HepG2 (cell line): Measurements from ENCODE around the gene SPACA4. TPM values are rescaled to one million over a fixed set of nuclear protein-coding genes. Genes with fewer than 3 reads are reported as not detected.

ENCODE experiments used
- CENPT ChIP-seq: sonication (generic); formaldehyde crosslinking; IDR thresholded peaks from 2 replicates; pipeline ENCODE4 v1.8.0; 2022; ENCODE audit warnings: low read depth, mild to moderate bottlenecking, moderate library complexity, missing genetic modification reagents
- GATAD1 ChIP-seq: IDR thresholded peaks from 2 replicates; pipeline ENCODE4 v1.6.1; 2016; ENCODE audit warnings: missing genetic modification reagents, missing compliant biosample characterization
- GPN1 ChIP-seq: sonication (generic); formaldehyde crosslinking; IDR thresholded peaks from 2 replicates; pipeline ENCODE4 v1.5.1; 2020; ENCODE audit warnings: missing genetic modification reagents, borderline replicate concordance
- ISL2 ChIP-seq: sonication (generic); formaldehyde crosslinking; IDR thresholded peaks from 2 replicates; pipeline ENCODE4 v1.5.0; 2020; ENCODE audit warnings: missing genetic modification reagents
- PHB2 ChIP-seq: fragments of 450-650 bp; IDR thresholded peaks from 2 replicates; pipeline ENCODE4 v1.6.1; 2018; ENCODE audit not compliant: partially characterized antibody
- RFXANK ChIP-seq: IDR thresholded peaks from 2 replicates; pipeline ENCODE4 v1.6.1; 2016
- ZNF101 ChIP-seq: sonication (generic); formaldehyde crosslinking; IDR thresholded peaks from 2 replicates; pipeline ENCODE4 v1.4.0; 2020; ENCODE audit warnings: mild to moderate bottlenecking, low read depth, missing genetic modification reagents, borderline replicate concordance
- ZNF136 ChIP-seq: sonication (generic); formaldehyde crosslinking; IDR thresholded peaks from 2 replicates; pipeline ENCODE4 v1.8.1; 2022; ENCODE audit warnings: low read depth, mild to moderate bottlenecking, moderate library complexity, missing genetic modification reagents
- ZNF230 ChIP-seq: sonication (generic); formaldehyde crosslinking; IDR thresholded peaks from 2 replicates; pipeline ENCODE4 v1.4.0; 2020; ENCODE audit warnings: mild to moderate bottlenecking, missing genetic modification reagents
- ZNF547 ChIP-seq: sonication (generic); formaldehyde crosslinking; IDR thresholded peaks from 2 replicates; pipeline ENCODE4 v1.5.1; 2020; ENCODE audit warnings: mild to moderate bottlenecking, missing genetic modification reagents
- polyA plus RNA-seq, 8 experiments: library from polyadenylated mRNA; depleted of rRNA in 3 of 8; stranded (reverse) in 7 of 8; unstranded in 1 of 8; fragments of >200 nt; fragmentation: Illumina TruSeq in 4 of 8; extraction: Trizol in 4 of 8; gene quantifications; 2 replicates each; pipeline versions ENCODE4 v1.2.1 to v1.2.3, GENCODE V29; 2011 to 2016; ENCODE audit warnings: low read depth in 4 of 8, missing spikeins in 1 of 8, mixed read lengths in 1 of 8; ENCODE audit not compliant: insufficient read depth in 1 of 8
- total RNA-seq, 5 experiments: library from RNA; depleted of rRNA; stranded (reverse); fragments of >200 nt; fragmentation: Illumina TruSeq; extraction: Trizol; gene quantifications; 2 replicates each; pipeline ENCODE4 v1.2.3, GENCODE V29; 2016; ENCODE audit warnings: low read depth in 1 of 5
- TF ChIP-seq, protein P1 (sequence below): sonication (generic); IDR thresholded peaks from 2 replicates; pipeline ENCODE4 v1.6.1; 2016; ENCODE audit warnings: low read depth, borderline replicate concordance
- TF ChIP-seq, protein P2 (sequence below): sonication (generic); formaldehyde crosslinking; IDR thresholded peaks from 2 replicates; pipeline ENCODE4 v1.5.1; 2020; ENCODE audit warnings: mild to moderate bottlenecking, missing genetic modification reagents, moderate library complexity
- TF ChIP-seq, protein P3 (sequence below): IDR thresholded peaks from 2 replicates; pipeline ENCODE4 v1.6.1; 2016; ENCODE audit warnings: missing genetic modification reagents, missing compliant biosample characterization
- TF ChIP-seq, protein P4 (sequence below): sonication (generic); formaldehyde crosslinking; IDR thresholded peaks from 2 replicates; pipeline ENCODE4 v1.4.0; 2020; ENCODE audit warnings: missing genetic modification reagents
- TF ChIP-seq, protein P5 (sequence below): fragments of 450-650 bp; IDR thresholded peaks from 2 replicates; pipeline ENCODE4 v1.6.1; 2017
- TF ChIP-seq, protein P6 (sequence below): sonication (generic); formaldehyde crosslinking; conservative IDR thresholded peaks from 2 replicates; pipeline ENCODE4 v1.4.0; 2020; ENCODE audit warnings: missing genetic modification reagents
- TF ChIP-seq, protein P7 (sequence below): sonication (generic); formaldehyde crosslinking; IDR thresholded peaks from 2 replicates; pipeline ENCODE4 v1.8.0; 2022; ENCODE audit warnings: mild to moderate bottlenecking, missing genetic modification reagents, borderline replicate concordance

SPACA4 gene
- total and polyA plus RNA-seq, 2 of the 13 experiments (the other 11 are each of a cell fraction or from before 2014, with no cell fraction given), result not detected

DNA sequence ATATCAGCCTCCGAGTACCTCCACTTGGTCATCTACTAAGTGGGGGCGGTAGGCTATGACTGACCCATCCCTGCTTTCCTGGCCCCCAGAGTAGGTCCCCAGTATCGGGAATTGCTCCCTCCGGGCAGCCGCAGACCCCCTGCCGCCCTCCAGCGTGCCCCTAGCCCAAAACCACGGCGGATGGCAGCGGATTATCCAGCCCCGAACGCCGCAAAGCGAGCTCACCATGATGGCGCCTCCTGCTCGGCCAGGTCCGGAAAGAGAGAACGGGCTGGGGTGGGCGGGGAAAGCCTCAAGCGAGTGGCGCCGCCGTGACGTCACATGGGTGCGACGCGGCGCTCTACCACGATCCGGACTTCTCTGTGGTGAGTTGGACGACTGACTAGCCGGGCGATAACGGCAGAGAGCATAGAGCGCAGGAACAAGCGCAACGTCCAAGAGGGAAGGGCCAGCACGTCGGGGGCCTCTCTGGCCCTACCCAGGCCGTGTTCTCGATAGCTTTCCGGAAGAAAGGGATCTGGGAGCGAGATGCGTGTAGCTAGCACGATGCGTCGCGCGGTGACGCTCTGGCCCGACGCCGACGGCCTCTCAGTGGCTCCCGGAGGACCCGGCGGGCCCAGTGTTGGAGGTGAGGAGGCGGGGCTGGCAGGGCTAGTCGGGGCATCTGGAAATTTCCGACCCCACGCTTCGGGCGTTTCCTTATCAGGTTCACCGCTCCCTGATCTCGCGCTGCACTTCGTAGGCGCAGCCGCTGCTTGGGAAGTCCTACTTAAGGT is 12.6 kb downstream of the SPACA4 start, which contains the start of the genes RPL18 and SPHK2 (continued):
- TF ChIP-seq, protein P1, sequence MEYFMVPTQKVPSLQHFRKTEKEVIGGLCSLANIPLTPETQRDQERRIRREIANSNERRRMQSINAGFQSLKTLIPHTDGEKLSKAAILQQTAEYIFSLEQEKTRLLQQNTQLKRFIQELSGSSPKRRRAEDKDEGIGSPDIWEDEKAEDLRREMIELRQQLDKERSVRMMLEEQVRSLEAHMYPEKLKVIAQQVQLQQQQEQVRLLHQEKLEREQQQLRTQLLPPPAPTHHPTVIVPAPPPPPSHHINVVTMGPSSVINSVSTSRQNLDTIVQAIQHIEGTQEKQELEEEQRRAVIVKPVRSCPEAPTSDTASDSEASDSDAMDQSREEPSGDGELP, result no peak
- TF ChIP-seq, protein P2, sequence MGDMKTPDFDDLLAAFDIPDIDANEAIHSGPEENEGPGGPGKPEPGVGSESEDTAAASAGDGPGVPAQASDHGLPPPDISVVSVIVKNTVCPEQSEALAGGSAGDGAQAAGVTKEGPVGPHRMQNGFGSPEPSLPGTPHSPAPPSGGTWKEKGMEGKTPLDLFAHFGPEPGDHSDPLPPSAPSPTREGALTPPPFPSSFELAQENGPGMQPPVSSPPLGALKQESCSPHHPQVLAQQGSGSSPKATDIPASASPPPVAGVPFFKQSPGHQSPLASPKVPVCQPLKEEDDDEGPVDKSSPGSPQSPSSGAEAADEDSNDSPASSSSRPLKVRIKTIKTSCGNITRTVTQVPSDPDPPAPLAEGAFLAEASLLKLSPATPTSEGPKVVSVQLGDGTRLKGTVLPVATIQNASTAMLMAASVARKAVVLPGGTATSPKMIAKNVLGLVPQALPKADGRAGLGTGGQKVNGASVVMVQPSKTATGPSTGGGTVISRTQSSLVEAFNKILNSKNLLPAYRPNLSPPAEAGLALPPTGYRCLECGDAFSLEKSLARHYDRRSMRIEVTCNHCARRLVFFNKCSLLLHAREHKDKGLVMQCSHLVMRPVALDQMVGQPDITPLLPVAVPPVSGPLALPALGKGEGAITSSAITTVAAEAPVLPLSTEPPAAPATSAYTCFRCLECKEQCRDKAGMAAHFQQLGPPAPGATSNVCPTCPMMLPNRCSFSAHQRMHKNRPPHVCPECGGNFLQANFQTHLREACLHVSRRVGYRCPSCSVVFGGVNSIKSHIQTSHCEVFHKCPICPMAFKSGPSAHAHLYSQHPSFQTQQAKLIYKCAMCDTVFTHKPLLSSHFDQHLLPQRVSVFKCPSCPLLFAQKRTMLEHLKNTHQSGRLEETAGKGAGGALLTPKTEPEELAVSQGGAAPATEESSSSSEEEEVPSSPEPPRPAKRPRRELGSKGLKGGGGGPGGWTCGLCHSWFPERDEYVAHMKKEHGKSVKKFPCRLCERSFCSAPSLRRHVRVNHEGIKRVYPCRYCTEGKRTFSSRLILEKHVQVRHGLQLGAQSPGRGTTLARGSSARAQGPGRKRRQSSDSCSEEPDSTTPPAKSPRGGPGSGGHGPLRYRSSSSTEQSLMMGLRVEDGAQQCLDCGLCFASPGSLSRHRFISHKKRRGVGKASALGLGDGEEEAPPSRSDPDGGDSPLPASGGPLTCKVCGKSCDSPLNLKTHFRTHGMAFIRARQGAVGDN (CRISPR knock-in tag), result peak; percentile 93
- TF ChIP-seq ZNF230 (CRISPR knock-in tag) (peak; percentile 51; the same call in 1 of the 2 replicates), PHB2 (no peak), ZNF547 (peak; percentile 88; the same call in 1 of the 2 replicates), GATAD1 (peak; percentile 99), GPN1 (CRISPR knock-in tag) (no peak), CENPT (CRISPR knock-in tag) (0 out of 2 replicates have a peak, but pooled peaks have one; percentile 47), RFXANK (no peak; the same call in 1 of the 2 replicates), ZNF136 (CRISPR knock-in tag) (peak; percentile 98), ISL2 (CRISPR knock-in tag) (peak; percentile 79), ZNF101 (peak; percentile 76; the same call in 1 of the 2 replicates)
- TF ChIP-seq, protein P3, sequence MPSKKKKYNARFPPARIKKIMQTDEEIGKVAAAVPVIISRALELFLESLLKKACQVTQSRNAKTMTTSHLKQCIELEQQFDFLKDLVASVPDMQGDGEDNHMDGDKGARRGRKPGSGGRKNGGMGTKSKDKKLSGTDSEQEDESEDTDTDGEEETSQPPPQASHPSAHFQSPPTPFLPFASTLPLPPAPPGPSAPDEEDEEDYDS (CRISPR knock-in tag), result peak; percentile 95
- TF ChIP-seq, protein P4, sequence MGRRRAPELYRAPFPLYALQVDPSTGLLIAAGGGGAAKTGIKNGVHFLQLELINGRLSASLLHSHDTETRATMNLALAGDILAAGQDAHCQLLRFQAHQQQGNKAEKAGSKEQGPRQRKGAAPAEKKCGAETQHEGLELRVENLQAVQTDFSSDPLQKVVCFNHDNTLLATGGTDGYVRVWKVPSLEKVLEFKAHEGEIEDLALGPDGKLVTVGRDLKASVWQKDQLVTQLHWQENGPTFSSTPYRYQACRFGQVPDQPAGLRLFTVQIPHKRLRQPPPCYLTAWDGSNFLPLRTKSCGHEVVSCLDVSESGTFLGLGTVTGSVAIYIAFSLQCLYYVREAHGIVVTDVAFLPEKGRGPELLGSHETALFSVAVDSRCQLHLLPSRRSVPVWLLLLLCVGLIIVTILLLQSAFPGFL (CRISPR knock-in tag), result no peak
- TF ChIP-seq, protein P5, sequence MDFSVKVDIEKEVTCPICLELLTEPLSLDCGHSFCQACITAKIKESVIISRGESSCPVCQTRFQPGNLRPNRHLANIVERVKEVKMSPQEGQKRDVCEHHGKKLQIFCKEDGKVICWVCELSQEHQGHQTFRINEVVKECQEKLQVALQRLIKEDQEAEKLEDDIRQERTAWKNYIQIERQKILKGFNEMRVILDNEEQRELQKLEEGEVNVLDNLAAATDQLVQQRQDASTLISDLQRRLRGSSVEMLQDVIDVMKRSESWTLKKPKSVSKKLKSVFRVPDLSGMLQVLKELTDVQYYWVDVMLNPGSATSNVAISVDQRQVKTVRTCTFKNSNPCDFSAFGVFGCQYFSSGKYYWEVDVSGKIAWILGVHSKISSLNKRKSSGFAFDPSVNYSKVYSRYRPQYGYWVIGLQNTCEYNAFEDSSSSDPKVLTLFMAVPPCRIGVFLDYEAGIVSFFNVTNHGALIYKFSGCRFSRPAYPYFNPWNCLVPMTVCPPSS, result no peak
- TF ChIP-seq, protein P6, sequence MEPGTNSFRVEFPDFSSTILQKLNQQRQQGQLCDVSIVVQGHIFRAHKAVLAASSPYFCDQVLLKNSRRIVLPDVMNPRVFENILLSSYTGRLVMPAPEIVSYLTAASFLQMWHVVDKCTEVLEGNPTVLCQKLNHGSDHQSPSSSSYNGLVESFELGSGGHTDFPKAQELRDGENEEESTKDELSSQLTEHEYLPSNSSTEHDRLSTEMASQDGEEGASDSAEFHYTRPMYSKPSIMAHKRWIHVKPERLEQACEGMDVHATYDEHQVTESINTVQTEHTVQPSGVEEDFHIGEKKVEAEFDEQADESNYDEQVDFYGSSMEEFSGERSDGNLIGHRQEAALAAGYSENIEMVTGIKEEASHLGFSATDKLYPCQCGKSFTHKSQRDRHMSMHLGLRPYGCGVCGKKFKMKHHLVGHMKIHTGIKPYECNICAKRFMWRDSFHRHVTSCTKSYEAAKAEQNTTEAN (CRISPR knock-in tag), result peak; percentile 62; the same call in 1 of the 2 replicates
- TF ChIP-seq, protein P7, sequence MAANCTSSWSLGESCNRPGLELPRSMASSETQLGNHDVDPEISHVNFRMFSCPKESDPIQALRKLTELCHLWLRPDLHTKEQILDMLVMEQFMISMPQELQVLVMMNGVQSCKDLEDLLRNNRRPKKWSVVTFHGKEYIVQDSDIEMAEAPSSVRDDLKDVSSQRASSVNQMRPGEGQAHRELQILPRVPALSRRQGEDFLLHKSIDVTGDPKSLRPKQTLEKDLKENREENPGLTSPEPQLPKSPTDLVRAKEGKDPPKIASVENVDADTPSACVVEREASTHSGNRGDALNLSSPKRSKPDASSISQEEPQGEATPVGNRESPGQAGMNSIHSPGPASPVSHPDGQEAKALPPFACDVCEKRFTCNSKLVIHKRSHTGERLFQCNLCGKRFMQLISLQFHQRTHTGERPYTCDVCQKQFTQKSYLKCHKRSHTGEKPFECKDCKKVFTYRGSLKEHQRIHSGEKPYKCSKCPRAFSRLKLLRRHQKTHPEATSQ, result no peak
